K562 (cell line): Measurements from ENCODE around the gene ACOT7. TPM values are rescaled to one million over a fixed set of nuclear protein-coding genes. Genes with fewer than 3 reads are reported as not detected.
A peak's percentile ranks its signal among the peaks of the same experiment; 100 is the strongest.

Source experiments
- CHCHD3 ChIP-seq: fragments of 250-450 bp; sonication (Bioruptor Pico); IDR thresholded peaks from 2 replicates; pipeline ENCODE4 v2.1.2; 2022; ENCODE audit warnings: mild to moderate bottlenecking
- CREB3L1 ChIP-seq: fragments of 450-650 bp; IDR thresholded peaks from 2 replicates; pipeline ENCODE4 v1.6.1; 2014; ENCODE audit warnings: low read depth, mild to moderate bottlenecking, moderate library complexity, borderline replicate concordance
- MYC ChIP-seq, 2 experiments: fragments of 250-450 bp in 1 of 2; sonication (Bioruptor Pico) in 1 of 2; IDR thresholded peaks; 2 replicates each; pipeline versions ENCODE4 v1.5.1 to v1.6.1; 2012 to 2021; ENCODE audit warnings: low read depth in 2 of 2, borderline replicate concordance in 1 of 2, improper control_type of control experiment in 1 of 2, low read length in 1 of 2, mild to moderate bottlenecking in 1 of 2, moderate library complexity in 1 of 2
- RAD21 ChIP-seq, 2 experiments: fragments of 250-450 bp in 1 of 2; fragments of 450-650 bp in 1 of 2; sonication (Bioruptor Pico) in 1 of 2; formaldehyde crosslinking in 1 of 2; IDR thresholded peaks in 1 of 2; conservative IDR thresholded peaks in 1 of 2; 2 replicates each; pipeline versions ENCODE4 v1.4.0 to v1.8.0; 2020 to 2022; ENCODE audit warnings: mild to moderate bottlenecking in 2 of 2, moderate library complexity in 1 of 2
- RBBP5 ChIP-seq: fragments of 200-600 bp; sonication (generic); IDR thresholded peaks from 2 replicates; pipeline ENCODE4 v1.6.1; 2012; ENCODE audit warnings: borderline replicate concordance, mild to moderate bottlenecking, low read length, control low read depth, inconsistent platforms; ENCODE audit not compliant: insufficient read depth, poor library complexity, severe bottlenecking
- SAP30 ChIP-seq: fragments of 200-600 bp; sonication (generic); IDR thresholded peaks from 2 replicates; pipeline ENCODE4 v1.6.1; 2012; ENCODE audit warnings: borderline replicate concordance, low read depth, mild to moderate bottlenecking, moderate library complexity, low read length, control low read depth, inconsistent platforms; ENCODE audit not compliant: insufficient read depth, poor library complexity, severe bottlenecking
- ZNF12 ChIP-seq: sonication (generic); formaldehyde crosslinking; IDR thresholded peaks from 2 replicates; pipeline ENCODE4 v1.4.0; 2020; ENCODE audit warnings: mild to moderate bottlenecking, missing genetic modification reagents
- ZNF224 ChIP-seq: sonication (generic); formaldehyde crosslinking; IDR thresholded peaks from 2 replicates; pipeline ENCODE4 v1.8.0; 2022; ENCODE audit warnings: mild to moderate bottlenecking, missing genetic modification reagents
- polyA plus RNA-seq, 8 experiments: library from polyadenylated mRNA; depleted of rRNA in 4 of 8; stranded (reverse) in 5 of 8; unstranded in 3 of 8; fragments of >200 nt; fragmentation: Nextera tagmentation in 2 of 8; fragmentation: Illumina TruSeq in 1 of 8; extraction: Ambion mirVana in 2 of 8; extraction: Trizol in 1 of 8; gene quantifications; 2 replicates each; pipeline versions ENCODE4 v1.2.1 to v1.2.3, GENCODE V29; 2011 to 2014; ENCODE audit warnings: inconsistent platforms in 1 of 8, missing spikeins in 1 of 8
- total RNA-seq, 7 experiments: library from RNA; depleted of rRNA in 6 of 7; stranded (reverse); fragments of >200 nt in 6 of 7; fragmentation: Illumina TruSeq in 2 of 7; extraction: Trizol in 2 of 7; gene quantifications; 2 replicates each; pipeline versions ENCODE4 v1.2.1 to v1.2.3, GENCODE V29; 2011 to 2021; ENCODE audit warnings: low replicate concordance in 1 of 7
- TF ChIP-seq, protein P1 (sequence below): fragments of 250-450 bp; sonication (Bioruptor Pico); IDR thresholded peaks from 2 replicates; pipeline ENCODE4 v1.9.0; 2021; ENCODE audit warnings: mild to moderate bottlenecking, inconsistent platforms
- TF ChIP-seq, protein P2 (sequence below): sonication (generic); formaldehyde crosslinking; IDR thresholded peaks from 2 replicates; pipeline ENCODE4 v1.8.1; 2022; ENCODE audit warnings: missing genetic modification reagents
- TF ChIP-seq, protein P3 (sequence below): sonication (generic); formaldehyde crosslinking; IDR thresholded peaks from 2 replicates; pipeline ENCODE4 v1.8.1; 2023; ENCODE audit warnings: mild to moderate bottlenecking, missing genetic modification reagents
- TF ChIP-seq, protein P4 (sequence below), 3 experiments: fragments of 200-800 bp in 1 of 3; fragments of 250-450 bp in 1 of 3; fragments of 450-650 bp in 1 of 3; sonication (Bioruptor Pico) in 1 of 3; sonication (Bioruptor generic) in 1 of 3; formaldehyde crosslinking in 1 of 3; IDR thresholded peaks; 2 replicates each; pipeline versions ENCODE4 v1.6.1 to v1.8.0; 2016 to 2022; ENCODE audit warnings: mild to moderate bottlenecking in 2 of 3, missing genetic modification characterization in 2 of 3, missing compliant biosample characterization in 1 of 3, moderate library complexity in 1 of 3

The ACOT7 gene
- total and polyA plus RNA-seq, 9 of the 15 experiments (the other 6 are each of a cell fraction or from before 2014, with no cell fraction given), result 7.0 to 92.6 (median 37.2) TPM

DNA sequence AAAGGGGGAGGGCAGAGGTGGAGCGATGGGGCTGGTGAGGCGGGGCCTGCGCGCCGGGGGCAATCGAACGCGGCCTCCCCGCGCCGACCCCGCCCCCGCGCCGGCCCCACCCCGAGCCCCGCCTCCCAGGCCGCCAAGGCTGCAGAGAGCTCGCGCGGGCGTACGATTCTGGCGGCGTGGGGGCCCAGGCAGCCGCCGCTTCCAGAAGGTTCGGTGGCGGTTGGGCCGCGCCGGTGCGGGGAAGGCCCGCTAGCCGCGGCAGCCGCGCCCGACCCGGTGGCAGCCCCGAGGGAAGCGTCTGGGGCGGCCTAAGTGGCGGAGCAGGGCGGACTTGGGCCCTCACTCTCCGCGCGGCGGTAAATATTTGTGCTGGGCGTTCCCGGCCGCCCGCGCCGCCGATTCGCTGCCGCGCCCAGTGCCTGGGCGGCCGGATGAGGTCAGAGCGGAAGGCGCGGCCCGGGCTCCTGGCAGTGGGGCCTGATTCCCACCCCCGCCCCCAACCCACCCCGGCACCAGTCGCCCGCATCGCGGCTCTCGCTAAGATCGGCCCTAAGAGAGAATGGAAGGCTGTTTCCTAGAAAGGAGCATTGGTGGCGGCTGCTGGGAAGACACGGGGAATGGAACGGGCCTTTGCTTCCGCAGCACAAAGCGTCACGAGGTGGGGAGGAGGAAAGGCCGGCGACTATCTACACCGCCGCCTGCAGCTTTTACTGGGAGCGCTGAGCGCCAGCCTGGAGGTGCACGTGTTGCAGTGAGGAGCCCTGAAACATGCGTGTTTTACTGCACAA, at the start of gene ACOT7 (continued):
- TF ChIP-seq, protein P1, sequence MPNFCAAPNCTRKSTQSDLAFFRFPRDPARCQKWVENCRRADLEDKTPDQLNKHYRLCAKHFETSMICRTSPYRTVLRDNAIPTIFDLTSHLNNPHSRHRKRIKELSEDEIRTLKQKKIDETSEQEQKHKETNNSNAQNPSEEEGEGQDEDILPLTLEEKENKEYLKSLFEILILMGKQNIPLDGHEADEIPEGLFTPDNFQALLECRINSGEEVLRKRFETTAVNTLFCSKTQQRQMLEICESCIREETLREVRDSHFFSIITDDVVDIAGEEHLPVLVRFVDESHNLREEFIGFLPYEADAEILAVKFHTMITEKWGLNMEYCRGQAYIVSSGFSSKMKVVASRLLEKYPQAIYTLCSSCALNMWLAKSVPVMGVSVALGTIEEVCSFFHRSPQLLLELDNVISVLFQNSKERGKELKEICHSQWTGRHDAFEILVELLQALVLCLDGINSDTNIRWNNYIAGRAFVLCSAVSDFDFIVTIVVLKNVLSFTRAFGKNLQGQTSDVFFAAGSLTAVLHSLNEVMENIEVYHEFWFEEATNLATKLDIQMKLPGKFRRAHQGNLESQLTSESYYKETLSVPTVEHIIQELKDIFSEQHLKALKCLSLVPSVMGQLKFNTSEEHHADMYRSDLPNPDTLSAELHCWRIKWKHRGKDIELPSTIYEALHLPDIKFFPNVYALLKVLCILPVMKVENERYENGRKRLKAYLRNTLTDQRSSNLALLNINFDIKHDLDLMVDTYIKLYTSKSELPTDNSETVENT (CRISPR knock-in tag), result peak; percentile 77
- TF ChIP-seq, protein P2, sequence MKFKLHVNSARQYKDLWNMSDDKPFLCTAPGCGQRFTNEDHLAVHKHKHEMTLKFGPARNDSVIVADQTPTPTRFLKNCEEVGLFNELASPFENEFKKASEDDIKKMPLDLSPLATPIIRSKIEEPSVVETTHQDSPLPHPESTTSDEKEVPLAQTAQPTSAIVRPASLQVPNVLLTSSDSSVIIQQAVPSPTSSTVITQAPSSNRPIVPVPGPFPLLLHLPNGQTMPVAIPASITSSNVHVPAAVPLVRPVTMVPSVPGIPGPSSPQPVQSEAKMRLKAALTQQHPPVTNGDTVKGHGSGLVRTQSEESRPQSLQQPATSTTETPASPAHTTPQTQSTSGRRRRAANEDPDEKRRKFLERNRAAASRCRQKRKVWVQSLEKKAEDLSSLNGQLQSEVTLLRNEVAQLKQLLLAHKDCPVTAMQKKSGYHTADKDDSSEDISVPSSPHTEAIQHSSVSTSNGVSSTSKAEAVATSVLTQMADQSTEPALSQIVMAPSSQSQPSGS (CRISPR knock-in tag), result peak; percentile 79
- peak; percentile 99 for TF ChIP-seq MYC (IDR thresholded peaks at IDR 0.05; ENCODE audit: low read depth, low read length)
- TF ChIP-seq MYC (CRISPR knock-in tag; IDR thresholded peaks at IDR 0.05; ENCODE audit: borderline replicate concordance, low read depth), result no peak; the same call in 1 of the 2 replicates
- peak; percentile 83 for TF ChIP-seq RBBP5
- TF ChIP-seq, protein P3, sequence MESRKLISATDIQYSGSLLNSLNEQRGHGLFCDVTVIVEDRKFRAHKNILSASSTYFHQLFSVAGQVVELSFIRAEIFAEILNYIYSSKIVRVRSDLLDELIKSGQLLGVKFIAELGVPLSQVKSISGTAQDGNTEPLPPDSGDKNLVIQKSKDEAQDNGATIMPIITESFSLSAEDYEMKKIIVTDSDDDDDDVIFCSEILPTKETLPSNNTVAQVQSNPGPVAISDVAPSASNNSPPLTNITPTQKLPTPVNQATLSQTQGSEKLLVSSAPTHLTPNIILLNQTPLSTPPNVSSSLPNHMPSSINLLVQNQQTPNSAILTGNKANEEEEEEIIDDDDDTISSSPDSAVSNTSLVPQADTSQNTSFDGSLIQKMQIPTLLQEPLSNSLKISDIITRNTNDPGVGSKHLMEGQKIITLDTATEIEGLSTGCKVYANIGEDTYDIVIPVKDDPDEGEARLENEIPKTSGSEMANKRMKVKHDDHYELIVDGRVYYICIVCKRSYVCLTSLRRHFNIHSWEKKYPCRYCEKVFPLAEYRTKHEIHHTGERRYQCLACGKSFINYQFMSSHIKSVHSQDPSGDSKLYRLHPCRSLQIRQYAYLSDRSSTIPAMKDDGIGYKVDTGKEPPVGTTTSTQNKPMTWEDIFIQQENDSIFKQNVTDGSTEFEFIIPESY (CRISPR knock-in tag), result peak; percentile 8; the same call in 1 of the 2 replicates
- peak; percentile 90 for TF ChIP-seq SAP30
- 0 out of 2 replicates have a peak, but pooled peaks have one; percentile 70 for TF ChIP-seq ZNF224
- TF ChIP-seq RAD21 (CRISPR knock-in tag; conservative IDR thresholded peaks at IDR 0.05 in 1 of 2, IDR thresholded peaks at IDR 0.05 in 1 of 2), result peak in 1 of 2 experiments; percentile 29; a peak in 1 of 4 replicates
- no peak for TF ChIP-seq CHCHD3 (CRISPR knock-in tag)
- TF ChIP-seq CREB3L1, result peak; percentile 77
- TF ChIP-seq, protein P4, sequence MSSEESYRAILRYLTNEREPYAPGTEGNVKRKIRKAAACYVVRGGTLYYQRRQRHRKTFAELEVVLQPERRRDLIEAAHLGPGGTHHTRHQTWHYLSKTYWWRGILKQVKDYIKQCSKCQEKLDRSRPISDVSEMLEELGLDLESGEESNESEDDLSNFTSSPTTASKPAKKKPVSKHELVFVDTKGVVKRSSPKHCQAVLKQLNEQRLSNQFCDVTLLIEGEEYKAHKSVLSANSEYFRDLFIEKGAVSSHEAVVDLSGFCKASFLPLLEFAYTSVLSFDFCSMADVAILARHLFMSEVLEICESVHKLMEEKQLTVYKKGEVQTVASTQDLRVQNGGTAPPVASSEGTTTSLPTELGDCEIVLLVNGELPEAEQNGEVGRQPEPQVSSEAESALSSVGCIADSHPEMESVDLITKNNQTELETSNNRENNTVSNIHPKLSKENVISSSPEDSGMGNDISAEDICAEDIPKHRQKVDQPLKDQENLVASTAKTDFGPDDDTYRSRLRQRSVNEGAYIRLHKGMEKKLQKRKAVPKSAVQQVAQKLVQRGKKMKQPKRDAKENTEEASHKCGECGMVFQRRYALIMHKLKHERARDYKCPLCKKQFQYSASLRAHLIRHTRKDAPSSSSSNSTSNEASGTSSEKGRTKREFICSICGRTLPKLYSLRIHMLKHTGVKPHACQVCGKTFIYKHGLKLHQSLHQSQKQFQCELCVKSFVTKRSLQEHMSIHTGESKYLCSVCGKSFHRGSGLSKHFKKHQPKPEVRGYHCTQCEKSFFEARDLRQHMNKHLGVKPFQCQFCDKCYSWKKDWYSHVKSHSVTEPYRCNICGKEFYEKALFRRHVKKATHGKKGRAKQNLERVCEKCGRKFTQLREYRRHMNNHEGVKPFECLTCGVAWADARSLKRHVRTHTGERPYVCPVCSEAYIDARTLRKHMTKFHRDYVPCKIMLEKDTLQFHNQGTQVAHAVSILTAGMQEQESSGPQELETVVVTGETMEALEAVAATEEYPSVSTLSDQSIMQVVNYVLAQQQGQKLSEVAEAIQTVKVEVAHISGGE (CRISPR knock-in tag; IDR thresholded peaks at IDR 0.05), result peak in 1 of 3 experiments; percentile 74; a peak in 2 of 6 replicates
- TF ChIP-seq ZNF12 (CRISPR knock-in tag), result peak; percentile 52
